ENCODE data around the gene CDCP1.
"Not testable (repeated sequence)": the region's sequence is repeated elsewhere in the genome, so short reads cannot be mapped to it uniquely, and the experiment has no call there.

Gene CDCP1

GRCh38 chr3:45153658-45154437 lies 7.7 kb upstream of the CDCP1 start:
- no peak overlapping the region for H3K27ac ChIP-seq (ENCODE audit: low read length)
- WGBS (ENCODE audit: insufficient coverage, insufficient read length) = no CpG with 5 or more reads among the region's 5 CpGs

GRCh38 chr3:45152307-45152706 lies 6.1 kb upstream of the CDCP1 start:
- Histone ChIP-seq H3K4me1 (ENCODE audit: control insufficient read depth, insufficient read depth, low read length) (no peaks in the 10 kb centered on the region), H3K36me3 (ENCODE audit: control insufficient read depth, insufficient read depth, low read length) (no peaks in the 10 kb centered on the region), H3K27ac (ENCODE audit: low read length) (no peak overlapping the region), H3K9me3 (ENCODE audit: control insufficient read depth, insufficient read depth, low read length) (no peaks in the 10 kb centered on the region), H3K4me3 (ENCODE audit: low read length) (no peak overlapping the region), H3K27me3 (ENCODE audit: control insufficient read depth, insufficient read depth, low read length) (peaks cover 2% of the 10 kb centered on the region; the same call in 1 of the 2 replicates)
- no CpG with 5 or more reads among the region's 1 CpG for WGBS (ENCODE audit: insufficient coverage, insufficient read length)
- DNase-seq (ENCODE audit: low read depth, low spot score) = no peak

More at GRCh38 chr3:45153658-45154437, 7.7 kb upstream of the CDCP1 start:
- Histone ChIP-seq H3K36me3 (ENCODE audit: control insufficient read depth, insufficient read depth, low read length) (no peaks in the 10 kb centered on the region), H3K4me1 (ENCODE audit: control insufficient read depth, insufficient read depth, low read length) (no peaks in the 10 kb centered on the region), H3K9me3 (ENCODE audit: control insufficient read depth, insufficient read depth, low read length) (no peaks in the 10 kb centered on the region), H3K27me3 (ENCODE audit: control insufficient read depth, insufficient read depth, low read length) (no peaks in the 10 kb centered on the region), H3K4me3 (ENCODE audit: low read length) (no peak overlapping the region)
- no peak for DNase-seq (ENCODE audit: low read depth, low spot score)

- Histone ChIP-seq H3K27ac (ENCODE audit: low read length) (no peak overlapping the region), H3K4me1 (ENCODE audit: control insufficient read depth, insufficient read depth, low read length) (no peaks in the 10 kb centered on the region; the same call in 1 of the 2 replicates), H3K9me3 (ENCODE audit: control insufficient read depth, insufficient read depth, low read length) (no peaks in the 10 kb centered on the region), H3K4me3 (ENCODE audit: low read length) (no peak overlapping the region), H3K27me3 (ENCODE audit: control insufficient read depth, insufficient read depth, low read length) (peaks cover 3% of the 10 kb centered on the region; the same call in 1 of the 2 replicates), H3K36me3 (ENCODE audit: control insufficient read depth, insufficient read depth, low read length) (no peaks in the 10 kb centered on the region)
- DNase-seq (ENCODE audit: low read depth, low spot score) = no peak
- no CpG with 5 or more reads among the region's 2 CpGs for WGBS (ENCODE audit: insufficient coverage, insufficient read length)
Measured at GRCh38 chr3:45151100-45151499, 4.9 kb upstream of the CDCP1 start.

- no CpG with 5 or more reads among the region's 2 CpGs for WGBS (ENCODE audit: insufficient coverage, insufficient read length)
- no peak overlapping the region for H3K4me3 ChIP-seq (ENCODE audit: low read length)
- H3K27me3 ChIP-seq (ENCODE audit: control insufficient read depth, insufficient read depth, low read length) = peaks cover 6% of the 10 kb centered on the region
- no peak for DNase-seq (ENCODE audit: low read depth, low spot score)
- no peaks in the 10 kb centered on the region for H3K9me3 ChIP-seq (ENCODE audit: control insufficient read depth, insufficient read depth, low read length)
- H3K36me3 ChIP-seq (ENCODE audit: control insufficient read depth, insufficient read depth, low read length) = no peaks in the 10 kb centered on the region
- H3K4me1 ChIP-seq (ENCODE audit: control insufficient read depth, insufficient read depth, low read length) = no peaks in the 10 kb centered on the region; the same call in 1 of the 2 replicates
- no peak overlapping the region for H3K27ac ChIP-seq (ENCODE audit: low read length)
Measured at GRCh38 chr3:45148921-45149320, 2.7 kb upstream of the CDCP1 start.

- Histone ChIP-seq H3K27me3 (ENCODE audit: control insufficient read depth, insufficient read depth, low read length) (peaks cover 6% of the 10 kb centered on the region), H3K36me3 (ENCODE audit: control insufficient read depth, insufficient read depth, low read length) (no peaks in the 10 kb centered on the region), H3K9me3 (ENCODE audit: control insufficient read depth, insufficient read depth, low read length) (no peaks in the 10 kb centered on the region), H3K4me3 (ENCODE audit: low read length) (peak overlapping the region; percentile 88; the same call in 1 of the 2 replicates), H3K27ac (ENCODE audit: low read length) (no peak overlapping the region), H3K4me1 (ENCODE audit: control insufficient read depth, insufficient read depth, low read length) (peaks cover 1% of the 10 kb centered on the region; the same call in 1 of the 2 replicates)
- no peak for DNase-seq (ENCODE audit: low read depth, low spot score)
- no CpG with 5 or more reads among the region's 15 CpGs for WGBS (ENCODE audit: insufficient coverage, insufficient read length)
Measured at GRCh38 chr3:45145223-45145622, 955 bp downstream of the CDCP1 start.

GRCh38 chr3:45143673-45144671 lies 2.2 kb downstream of the CDCP1 start:
- no peaks in the 10 kb centered on the region for H3K9me3 ChIP-seq (ENCODE audit: control insufficient read depth, insufficient read depth, low read length)
- no CpG with 5 or more reads among the region's 6 CpGs for WGBS (ENCODE audit: insufficient coverage, insufficient read length)

GRCh38 chr3:45140770-45141155 lies 5.4 kb downstream of the CDCP1 start:
- not testable (repeated sequence) for DNase-seq (ENCODE audit: low read depth, low spot score); H3K27me3 ChIP-seq (ENCODE audit: control insufficient read depth, insufficient read depth, low read length); H3K4me1 ChIP-seq (ENCODE audit: control insufficient read depth, insufficient read depth, low read length); H3K27ac ChIP-seq (ENCODE audit: low read length); H3K36me3 ChIP-seq (ENCODE audit: control insufficient read depth, insufficient read depth, low read length); H3K4me3 ChIP-seq (ENCODE audit: low read length); H3K9me3 ChIP-seq (ENCODE audit: control insufficient read depth, insufficient read depth, low read length)
- WGBS (ENCODE audit: insufficient coverage, insufficient read length) = no CpG with 5 or more reads among the region's 4 CpGs

More at GRCh38 chr3:45143673-45144671, 2.2 kb downstream of the CDCP1 start:
- Histone ChIP-seq H3K4me1 (ENCODE audit: control insufficient read depth, insufficient read depth, low read length) (peaks cover 1% of the 10 kb centered on the region; the same call in 1 of the 2 replicates), H3K27ac (ENCODE audit: low read length) (no peak overlapping the region), H3K4me3 (ENCODE audit: low read length) (no peak overlapping the region), H3K27me3 (ENCODE audit: control insufficient read depth, insufficient read depth, low read length) (peaks cover 6% of the 10 kb centered on the region), H3K36me3 (ENCODE audit: control insufficient read depth, insufficient read depth, low read length) (no peaks in the 10 kb centered on the region)
- no peak for DNase-seq (ENCODE audit: low read depth, low spot score)

GRCh38 chr3:45140141-45140769 lies 5.9 kb downstream of the CDCP1 start:
- Histone ChIP-seq H3K27ac (ENCODE audit: low read length) (no peak overlapping the region), H3K27me3 (ENCODE audit: control insufficient read depth, insufficient read depth, low read length) (no peaks in the 10 kb centered on the region; the same call in 1 of the 2 replicates), H3K4me1 (ENCODE audit: control insufficient read depth, insufficient read depth, low read length) (0 out of 2 replicates have a peak, but pooled peaks cover 1% of the 10 kb centered on the region), H3K9me3 (ENCODE audit: control insufficient read depth, insufficient read depth, low read length) (no peaks in the 10 kb centered on the region), H3K4me3 (ENCODE audit: low read length) (no peak overlapping the region), H3K36me3 (ENCODE audit: control insufficient read depth, insufficient read depth, low read length) (no peaks in the 10 kb centered on the region)
- no CpG with 5 or more reads among the region's 8 CpGs for WGBS (ENCODE audit: insufficient coverage, insufficient read length)
- no peak for DNase-seq (ENCODE audit: low read depth, low spot score)

- no CpG with 5 or more reads among the region's 6 CpGs for WGBS (ENCODE audit: insufficient coverage, insufficient read length)
- no peaks in the 10 kb centered on the region for H3K27me3 ChIP-seq (ENCODE audit: control insufficient read depth, insufficient read depth, low read length)
- H3K9me3 ChIP-seq (ENCODE audit: control insufficient read depth, insufficient read depth, low read length) = no peaks in the 10 kb centered on the region
- no peak overlapping the region for H3K27ac ChIP-seq (ENCODE audit: low read length)
- 0 out of 2 replicates have a peak, but pooled peaks cover 1% of the 10 kb centered on the region for H3K4me1 ChIP-seq (ENCODE audit: control insufficient read depth, insufficient read depth, low read length)
- H3K36me3 ChIP-seq (ENCODE audit: control insufficient read depth, insufficient read depth, low read length) = no peaks in the 10 kb centered on the region
- DNase-seq (ENCODE audit: low read depth, low spot score) = no peak
- H3K4me3 ChIP-seq (ENCODE audit: low read length) = no peak overlapping the region
Measured at GRCh38 chr3:45139372-45140140, 6.6 kb downstream of the CDCP1 start.

All from iPS DF 6.9 (cell line).